ENCODE results near the gene H2BK1.

Gene H2BK1

DNA sequence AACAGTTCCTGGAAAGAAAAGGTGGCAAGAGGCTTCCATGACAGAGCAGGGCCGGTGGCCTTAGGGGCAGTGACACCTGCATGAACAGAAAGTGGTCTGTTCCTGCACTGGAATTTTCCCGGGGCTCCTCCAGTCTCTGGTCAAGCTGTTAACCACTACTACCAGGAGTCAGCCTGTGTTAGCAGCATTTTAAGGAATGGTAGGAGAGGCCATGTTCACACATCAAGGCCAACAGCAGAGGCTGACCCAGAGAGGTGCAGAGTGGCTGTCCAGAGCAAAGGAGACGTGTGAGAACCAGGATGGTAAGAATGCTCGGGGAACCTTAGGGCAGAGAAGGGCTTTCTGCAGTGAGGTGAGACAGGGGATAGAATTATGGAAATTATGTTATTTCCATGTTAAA, 8.5 kb downstream of the H2BK1 start:
- no peak for DNase-seq

GRCh38 chr7:151201344-151201743, 8.9 kb downstream of the H2BK1 start:
- no peak for DNase-seq

- no peak for DNase-seq
These were observed 11.1 kb downstream of the H2BK1 start for GRCh38 chr7:151198945-151199848.

- DNase-seq = no peak
These were observed 12.4 kb downstream of the H2BK1 start for GRCh38 chr7:151197932-151198331.

DNA sequence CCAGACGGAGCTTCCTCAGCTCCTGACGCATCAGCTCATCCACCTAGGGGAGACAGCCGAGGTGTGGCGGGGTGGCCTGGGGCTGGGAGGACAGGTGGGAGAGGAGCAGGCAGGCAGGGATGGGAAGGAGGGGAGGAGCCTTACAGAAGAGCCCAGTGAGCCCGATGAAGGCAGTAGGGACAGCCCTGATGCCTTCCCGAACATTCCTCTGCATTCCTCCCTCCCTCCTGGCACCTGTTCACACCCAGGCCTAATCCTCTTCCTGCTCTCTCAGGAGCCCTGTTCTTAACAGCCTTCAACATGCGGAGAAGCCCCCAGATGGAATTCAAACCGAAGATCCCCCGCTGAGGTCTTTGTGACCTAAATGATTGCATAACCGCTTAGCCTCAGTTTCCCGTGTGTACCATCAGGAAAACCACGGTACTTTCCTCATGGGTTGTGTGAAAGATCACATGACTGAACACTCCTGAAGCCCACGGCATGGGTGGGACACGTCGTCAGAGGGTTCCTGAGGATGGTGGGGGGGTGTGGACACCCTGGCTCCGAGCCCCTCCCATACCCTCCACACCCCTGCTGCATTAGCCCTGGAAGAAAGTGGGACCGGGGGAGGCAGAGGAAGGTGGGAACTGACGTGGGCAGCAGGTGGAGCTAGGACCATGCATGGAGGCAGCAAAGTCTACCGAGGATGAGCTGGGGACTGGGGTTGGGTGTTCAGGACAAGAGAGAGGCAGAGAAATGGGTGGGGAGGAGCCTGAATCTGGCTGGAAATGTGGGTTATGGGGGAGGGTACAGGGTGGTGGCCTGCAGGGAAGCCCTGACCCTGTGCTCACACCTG, 14.5 kb downstream of the H2BK1 start:
- DNase-seq = no peak

DNA sequence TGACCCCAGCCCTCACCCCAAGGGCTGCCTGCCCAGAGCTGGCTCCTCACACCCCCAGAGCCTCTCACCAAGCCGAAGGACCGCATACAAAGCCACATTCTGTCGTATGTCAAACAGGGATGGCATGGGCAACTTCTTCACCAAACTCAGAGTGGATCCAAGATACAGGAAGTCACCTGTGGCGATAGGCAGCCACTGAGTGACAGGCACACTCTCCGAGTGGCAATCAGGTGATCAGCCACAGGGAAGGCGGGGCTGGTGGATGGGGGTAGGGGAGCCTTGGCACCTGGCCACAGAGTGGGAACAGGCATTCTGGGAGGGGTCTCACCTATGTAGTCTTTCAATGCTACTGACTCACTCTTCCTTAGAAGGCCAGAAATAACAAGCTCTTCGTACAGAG, 16.1 kb downstream of the H2BK1 start:
- no peak for DNase-seq

GRCh38 chr7:151193203-151193978, 16.9 kb downstream of the H2BK1 start:
- no peak for DNase-seq

DNA sequence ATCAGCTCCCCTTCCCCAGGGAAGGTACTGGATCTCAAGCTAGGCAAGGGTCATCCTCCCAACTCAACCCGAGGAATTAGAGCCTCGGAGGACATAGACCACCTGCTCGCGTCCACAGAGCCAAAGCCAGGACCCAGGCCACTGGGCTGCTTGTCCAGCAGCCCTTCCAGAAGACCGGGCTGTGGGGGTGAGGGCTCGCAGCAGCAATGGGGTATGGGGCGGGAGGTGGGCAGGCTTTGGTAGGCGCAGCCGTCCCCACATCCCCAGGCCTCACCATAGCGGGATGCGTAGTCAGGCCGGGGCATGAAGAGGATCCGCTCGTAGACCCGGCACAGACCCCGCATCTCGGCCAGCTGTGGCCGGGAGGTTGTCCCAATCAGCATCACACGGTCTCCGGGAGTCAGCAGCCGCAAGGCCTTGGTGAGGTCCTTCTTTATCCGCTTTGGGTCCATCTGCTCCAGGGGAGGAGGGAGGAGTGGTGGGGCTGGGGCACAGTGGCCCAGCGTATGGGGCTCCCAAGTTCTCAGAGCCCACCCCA, 18.2 kb downstream of the H2BK1 start:
- no peak for DNase-seq

DNA sequence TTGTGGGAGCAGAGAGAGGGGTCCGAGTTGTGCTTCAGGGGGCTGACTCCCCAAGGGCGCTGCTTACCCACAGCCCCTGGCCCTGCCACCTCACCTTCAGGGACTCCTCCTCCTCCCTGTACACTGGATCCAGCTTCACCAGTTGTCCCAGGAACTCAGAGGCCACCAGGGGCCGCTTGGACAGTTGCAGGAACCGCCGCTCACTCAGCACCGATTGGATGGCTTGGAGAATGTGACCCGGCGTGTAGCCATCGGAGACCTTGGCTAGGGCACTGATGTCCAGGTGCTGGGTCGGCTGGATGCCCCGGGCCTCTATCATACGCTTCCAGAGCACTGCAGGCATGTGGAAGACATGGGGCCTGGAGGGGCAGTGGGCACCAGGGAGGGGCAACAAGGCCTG, 18.7 kb downstream of the H2BK1 start:
- no peak for DNase-seq

GRCh38 chr7:151189038-151189437, 21.2 kb downstream of the H2BK1 start:
- no peak for DNase-seq

DNA sequence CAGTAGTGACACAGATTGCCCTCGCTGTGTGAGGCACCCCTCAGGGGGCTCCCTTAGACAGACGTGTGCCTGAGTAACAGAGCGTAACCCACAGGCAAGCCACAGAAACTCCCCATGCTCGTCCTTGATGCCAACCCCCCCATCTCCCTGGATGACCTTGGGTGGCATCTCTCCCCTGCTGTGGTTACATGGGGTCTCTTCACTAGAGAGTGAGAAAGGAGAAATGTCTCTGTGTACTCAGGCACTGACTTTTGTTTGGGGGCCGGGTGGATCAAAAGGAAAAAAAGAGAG, 22.1 kb downstream of the H2BK1 start:
- DNase-seq = no peak

- no peak for DNase-seq
These were observed 22.7 kb downstream of the H2BK1 start for GRCh38 chr7:151187409-151188251.

GRCh38 chr7:151186640-151187408, 23.5 kb downstream of the H2BK1 start, which contains the start of gene ASB10:
ASB10 (minus strand) TSS chr7:151187250; CDS start chr7:151187130, 120 bp downstream.
- no peak for DNase-seq

- no peak for DNase-seq
These were observed 24.3 kb downstream of the H2BK1 start for GRCh38 chr7:151185762-151186639.

GRCh38 chr7:151181011-151181431, 29.3 kb downstream of the H2BK1 start:
- DNase-seq = no peak

- DNase-seq = no peak
These were observed 30.3 kb downstream of the H2BK1 start for GRCh38 chr7:151179946-151180345.

DNA sequence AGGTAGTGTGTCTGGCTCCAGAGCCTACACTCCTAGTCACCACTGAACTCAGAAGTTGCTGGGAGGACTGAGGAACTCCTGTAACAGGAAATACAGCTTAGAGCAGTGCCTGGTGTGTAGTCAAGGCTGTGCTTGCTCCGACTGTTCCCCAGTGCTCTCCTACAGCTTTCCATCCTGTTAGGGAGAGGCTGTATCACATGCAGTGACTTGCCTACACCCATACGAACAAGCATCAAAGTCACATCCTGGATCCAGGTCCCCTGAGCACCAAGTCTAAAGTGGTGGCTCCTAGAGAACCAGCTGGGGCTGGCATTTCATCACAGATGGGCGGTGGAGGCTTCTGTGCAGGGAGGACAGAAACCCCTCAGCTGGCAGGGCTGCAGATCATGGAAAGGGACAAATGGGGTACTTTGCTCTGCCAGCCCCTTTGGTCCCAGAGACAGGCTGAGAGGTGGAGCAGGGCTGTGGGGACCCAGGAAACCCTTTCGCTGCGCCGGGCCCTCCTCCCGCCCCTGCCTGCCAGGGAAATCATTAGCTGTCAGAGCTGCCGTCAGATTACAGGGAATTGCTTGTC, 30.9 kb downstream of the H2BK1 start:
- no peak for DNase-seq

- no peak for DNase-seq
These were observed 31.5 kb downstream of the H2BK1 start for GRCh38 chr7:151178831-151179230.

GRCh38 chr7:151178236-151178635, 32.1 kb downstream of the H2BK1 start:
- no peak for DNase-seq

DNA sequence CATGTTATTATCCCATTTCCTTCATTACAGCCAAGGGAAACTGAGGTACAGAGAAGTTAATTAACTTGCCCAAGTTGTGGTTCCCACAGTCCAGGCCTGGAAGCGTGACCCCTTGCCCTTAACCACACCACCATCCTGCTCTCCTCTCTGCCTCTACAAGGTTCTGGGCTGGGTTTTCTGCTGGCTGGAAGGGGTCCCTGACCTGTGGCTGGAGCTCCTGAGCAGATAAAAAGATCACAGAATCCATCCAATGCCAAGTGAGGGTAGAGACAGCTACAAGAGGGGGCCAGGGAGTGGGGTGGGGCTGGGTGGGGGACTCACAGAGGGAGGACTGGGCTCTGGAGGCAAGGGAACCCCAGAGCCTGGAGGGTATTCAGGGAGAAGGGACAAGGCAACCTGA, 33.0 kb downstream of the H2BK1 start:
- no peak for DNase-seq

All from suppressor macrophage treated with lipopolysaccharide for 1 hour (primary cell).